HG03159 (cell line): ENCODE data around the gene BID.

ENCODE experiments used
- ATAC-seq: cut with Tn5 transposase; IDR thresholded peaks from one replicate; pipeline ENCODE4 v1.9.1; 2021; ENCODE audit warnings: mild to moderate bottlenecking, moderate library complexity; ENCODE audit not compliant: unreplicated experiment

Gene BID

DNA sequence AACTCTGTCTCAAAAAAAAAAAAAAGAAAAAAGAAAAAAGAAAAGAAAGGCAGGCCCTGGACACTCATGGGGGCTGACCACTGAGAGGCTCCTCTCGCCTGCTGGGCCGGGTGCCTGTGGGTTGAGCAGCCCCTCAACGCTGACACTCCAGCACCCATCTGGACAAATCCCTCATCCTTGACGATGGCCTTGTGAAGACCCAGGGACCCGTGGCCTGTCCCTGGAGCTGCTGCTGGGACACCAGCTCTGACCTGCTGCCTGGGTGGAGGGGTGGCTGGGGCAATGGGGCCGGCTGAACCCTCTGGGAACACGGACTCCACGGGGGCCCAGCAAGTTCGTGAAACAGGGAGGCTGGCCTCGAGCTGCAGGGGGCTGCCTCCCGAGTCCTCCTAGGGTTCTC lies 10.5 kb upstream of the BID start:
- ATAC-seq = no peak

DNA sequence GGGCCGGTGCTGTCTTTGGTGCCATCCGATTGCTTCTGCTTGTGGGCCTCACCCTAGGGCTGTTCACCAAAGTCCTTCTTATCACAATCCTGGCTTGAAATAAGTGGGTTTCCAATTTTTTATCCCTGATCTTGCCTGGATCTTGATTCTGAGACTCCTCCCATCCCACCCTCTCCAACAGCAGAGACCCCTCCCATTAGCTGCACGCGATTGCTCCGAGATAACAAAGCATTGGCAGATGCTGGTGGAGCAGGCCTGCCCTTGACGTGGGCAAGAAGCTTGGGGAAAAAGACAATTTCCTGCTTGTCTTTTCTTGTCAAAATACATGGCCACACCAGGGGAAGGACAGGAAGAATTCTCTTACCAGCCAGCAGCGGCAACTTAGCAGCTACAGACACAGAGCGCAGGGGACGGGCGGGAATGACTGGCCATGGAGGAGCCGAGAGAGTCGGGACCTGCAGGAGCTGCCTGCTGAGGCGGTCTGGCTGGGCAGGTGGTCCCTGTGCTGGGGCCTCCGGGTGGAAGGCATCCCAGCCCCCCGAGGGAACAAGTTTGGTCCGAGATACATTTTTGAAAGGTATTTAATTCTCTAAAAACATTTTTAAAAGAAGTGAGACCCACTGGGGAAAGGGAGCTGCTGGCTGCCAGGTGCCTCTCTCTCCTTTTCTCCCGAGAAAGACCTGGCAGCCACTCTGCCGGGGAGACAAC lies 9.7 kb upstream of the BID start:
- ATAC-seq = no peak

DNA sequence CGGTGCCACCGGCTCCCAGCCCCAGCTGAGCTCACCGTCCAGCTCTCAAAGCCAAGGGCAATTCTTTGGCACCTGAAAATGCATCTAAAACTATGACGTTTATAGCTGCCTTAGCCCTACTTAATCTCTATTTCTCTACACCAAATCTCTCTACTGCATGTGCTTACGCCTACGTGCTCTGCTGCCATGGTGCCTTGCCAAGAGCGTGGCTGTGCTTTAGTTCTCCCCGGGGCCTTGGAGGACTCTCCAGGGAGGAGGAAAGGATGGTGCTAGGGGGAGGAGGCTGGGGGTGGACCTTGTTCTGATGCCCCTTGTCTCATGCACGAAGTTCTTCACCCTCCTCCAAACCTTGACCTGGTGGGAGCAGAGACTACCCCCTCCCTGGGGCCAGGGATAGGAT lies 9.0 kb upstream of the BID start:
- no peak for ATAC-seq

DNA sequence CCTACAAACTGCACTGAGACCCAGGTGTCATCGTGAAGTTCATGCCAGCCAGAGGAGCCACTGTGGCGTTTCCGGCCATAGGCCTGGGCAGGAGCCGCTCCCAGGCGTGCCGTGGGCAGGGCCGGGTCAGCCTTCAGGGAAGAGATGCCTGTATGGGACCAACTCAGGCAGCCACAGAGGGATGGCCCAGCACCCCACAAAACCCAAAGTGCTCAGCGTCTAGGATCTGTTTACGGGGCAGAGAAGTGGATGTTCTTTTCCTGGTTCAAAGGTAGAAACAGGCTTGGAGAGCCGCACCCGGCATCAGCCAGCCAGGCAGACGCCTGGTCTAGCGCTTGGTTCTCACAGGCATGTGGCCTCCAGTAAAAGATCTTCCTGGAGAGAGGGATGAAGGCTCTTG lies 8.4 kb upstream of the BID start:
- no peak for ATAC-seq

DNA sequence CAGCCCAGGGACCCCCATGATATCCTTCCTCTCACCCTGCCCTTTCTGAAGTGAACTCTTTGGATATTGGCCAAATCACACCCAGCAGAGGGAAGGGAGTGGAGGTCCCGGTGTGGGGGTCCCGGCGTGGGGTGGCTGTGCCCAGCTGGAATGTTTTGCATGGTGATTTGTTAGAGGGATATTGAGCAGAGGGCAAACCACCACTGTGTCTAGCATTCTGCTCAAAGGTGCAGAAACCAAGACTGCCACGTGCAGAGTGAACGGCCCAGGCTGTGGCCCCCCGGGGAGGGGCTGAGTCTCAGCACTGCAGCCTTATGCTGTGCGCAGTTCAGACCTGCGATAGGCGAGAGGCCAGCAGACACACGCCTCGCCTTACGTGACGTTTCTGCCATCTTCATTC lies 7.9 kb upstream of the BID start:
- ATAC-seq = no peak

DNA sequence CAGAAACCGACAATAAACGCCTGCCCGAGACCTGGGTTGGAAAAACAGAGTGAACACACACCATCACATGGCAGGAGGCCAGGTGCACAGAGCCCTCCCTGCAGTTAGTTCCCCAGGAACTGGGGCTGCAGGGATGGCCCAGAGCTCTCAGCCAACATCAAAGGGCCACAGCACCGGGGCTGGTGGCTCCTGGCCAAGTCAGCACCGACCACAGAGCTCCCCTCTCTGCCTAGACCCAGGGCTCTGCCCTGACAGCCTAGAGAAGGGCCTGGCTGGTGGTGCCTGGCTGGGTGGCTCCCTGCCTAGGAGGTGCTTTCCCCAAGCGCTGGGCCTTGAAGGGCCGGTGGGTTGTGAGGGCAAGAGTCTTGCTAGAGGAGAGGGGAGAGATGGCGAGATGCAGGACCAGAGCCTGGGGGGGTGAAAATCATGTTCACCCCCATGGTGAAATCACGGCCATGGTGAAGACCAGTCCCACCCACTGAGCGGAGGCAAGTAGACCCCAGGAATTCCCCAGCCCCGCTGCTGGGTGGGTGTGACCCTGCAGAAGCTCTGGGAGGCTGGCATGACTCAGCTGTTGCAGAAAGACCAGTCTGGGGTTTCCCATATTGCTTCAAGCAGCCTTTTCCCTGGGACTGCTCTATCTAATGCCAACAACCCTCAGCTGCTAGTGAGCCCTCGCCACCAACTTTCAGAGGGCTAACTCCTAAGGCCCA lies 7.2 kb upstream of the BID start:
- ATAC-seq = no peak

DNA sequence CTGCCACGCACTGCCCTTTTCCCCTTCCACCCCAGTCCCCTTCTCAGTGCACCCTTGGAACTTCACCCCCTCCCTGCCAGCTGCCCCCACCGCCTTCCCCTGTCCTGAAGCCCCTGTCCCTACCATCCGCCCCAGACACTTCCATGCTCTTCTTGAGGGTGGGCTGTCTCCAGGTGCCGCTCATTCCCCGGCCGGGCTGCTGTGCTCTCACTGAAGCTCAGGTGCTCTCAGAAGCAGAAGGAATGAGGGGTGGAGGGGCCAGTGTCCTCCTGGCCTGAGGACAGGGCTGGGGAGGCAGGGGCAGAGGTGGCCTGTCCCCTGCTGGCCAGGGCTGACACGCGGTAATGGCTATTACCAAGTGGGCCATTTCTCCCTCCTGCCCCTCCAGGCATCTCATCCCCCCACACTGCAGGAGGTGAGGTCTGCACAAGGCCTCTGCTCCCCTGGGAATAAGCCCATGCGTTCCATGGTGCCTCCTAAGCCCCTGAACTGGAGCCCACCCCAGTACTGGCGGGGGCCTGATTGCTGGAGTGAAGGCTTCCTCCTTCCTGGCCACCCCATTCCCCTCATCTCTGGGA lies 6.6 kb upstream of the BID start:
- ATAC-seq = no peak

DNA sequence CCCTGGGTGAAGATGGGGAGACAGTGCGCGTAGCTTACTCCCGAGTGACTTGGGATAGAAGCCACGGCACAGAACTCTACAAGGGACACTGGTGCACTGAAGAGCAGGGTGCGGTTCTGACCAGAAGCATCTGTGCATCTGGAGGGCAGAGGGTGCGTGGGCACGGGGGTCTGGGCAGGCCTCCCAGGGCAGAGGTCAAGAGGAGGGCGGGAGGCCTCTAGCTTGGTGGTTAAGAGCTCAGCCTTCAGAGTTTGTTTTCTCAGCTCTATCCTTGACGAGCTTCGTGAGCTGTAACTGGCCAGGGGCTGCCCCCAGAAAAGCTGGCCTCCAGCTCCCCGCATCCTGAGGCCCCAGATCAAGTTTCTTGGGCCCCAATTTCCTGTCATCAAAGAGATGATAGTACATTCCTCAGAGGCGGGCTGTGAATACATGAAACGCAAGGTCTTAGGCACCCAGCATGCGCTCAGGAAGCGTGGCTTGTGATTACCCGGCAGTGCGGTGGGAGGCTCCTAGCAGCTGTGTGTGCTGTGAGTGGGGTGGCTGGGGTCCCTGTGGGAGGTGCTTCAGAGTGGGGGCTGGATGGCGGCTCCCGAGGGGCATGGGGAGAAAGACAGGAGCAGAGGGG lies 6.0 kb upstream of the BID start:
- ATAC-seq = no peak

DNA sequence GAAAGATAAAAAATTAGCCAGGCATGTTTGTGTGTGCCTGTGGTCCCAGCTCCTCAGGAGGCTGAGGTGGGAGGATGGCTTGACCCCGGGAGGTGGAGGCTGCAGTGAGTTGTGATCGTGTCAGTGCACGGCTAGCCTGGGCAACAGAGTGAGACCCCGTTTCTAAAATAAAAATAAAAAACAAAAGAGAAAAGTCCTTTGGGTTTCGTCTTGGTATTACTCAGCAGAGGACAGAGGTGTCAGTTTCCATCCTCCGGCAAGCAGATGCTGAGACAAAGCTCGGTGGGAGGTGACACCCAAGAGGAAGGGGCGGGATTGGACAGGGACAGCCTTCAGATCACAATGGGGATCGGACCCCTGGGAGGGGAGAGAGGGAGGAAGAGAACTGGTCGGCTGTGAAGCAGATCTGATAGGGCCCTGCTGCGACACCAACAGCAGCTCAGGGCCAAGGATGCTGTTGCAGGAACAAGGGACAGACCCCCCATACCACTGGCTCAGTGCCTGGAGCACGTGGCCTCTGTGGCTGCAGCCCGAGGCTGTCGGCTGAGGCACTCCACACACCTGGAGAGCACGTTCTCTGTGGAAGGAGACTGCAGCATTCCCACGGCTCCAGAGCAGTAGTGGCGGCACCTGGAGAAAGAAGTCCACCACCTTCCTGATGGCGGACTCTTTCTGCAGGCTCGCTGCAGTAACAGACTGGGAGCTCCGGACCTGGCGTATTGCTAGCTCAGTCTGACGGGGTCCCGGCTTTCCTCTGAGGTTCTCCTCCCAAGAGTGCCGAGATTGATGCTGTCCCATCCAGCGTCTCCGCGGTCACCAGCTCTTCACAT lies 5.2 kb upstream of the BID start:
- no peak for ATAC-seq

DNA sequence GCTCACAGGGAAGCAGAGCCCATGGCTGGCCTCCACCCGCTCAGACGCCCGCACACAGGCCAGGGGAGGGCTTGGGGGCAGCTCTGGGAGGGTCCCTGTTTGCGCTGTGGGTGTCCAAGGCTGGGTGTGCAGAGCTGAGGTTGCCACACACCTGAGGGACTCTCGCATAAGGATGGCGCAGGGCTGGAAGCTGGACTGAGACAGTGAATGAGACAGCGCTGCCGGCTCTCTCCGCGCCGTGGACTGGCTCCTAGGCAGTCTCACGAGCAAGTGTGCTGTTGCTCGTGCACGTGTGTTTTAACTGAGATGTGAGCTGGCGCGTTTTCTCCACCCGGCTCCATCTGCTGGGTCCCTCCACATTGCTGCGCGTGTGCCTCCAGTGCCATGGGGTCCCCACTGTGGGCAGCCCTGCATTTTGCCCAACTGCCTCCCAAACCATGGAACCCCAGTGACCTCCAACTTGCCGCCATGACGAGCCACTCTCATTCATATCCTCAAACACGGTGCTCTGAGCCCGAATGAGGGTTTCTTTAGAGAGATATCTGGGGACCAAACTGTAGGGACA lies 4.2 kb upstream of the BID start:
- ATAC-seq = no peak

DNA sequence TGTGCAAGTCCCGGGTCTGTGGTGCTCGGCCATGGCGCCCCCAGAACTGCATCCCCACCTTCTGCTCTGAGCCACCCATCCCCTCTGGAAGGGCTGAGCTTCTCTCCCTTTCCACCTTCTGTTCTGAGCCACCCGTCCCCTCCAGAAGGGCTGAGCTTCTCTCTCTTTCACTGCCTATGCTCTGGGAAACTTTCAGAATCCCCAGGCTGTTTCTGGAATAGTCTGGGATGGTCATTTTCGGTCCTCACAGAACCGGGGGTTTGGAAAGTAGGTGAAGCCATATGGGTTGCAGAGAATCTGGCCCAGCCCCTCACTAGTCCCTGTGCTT lies 3.4 kb upstream of the BID start:
- ATAC-seq = no peak

DNA sequence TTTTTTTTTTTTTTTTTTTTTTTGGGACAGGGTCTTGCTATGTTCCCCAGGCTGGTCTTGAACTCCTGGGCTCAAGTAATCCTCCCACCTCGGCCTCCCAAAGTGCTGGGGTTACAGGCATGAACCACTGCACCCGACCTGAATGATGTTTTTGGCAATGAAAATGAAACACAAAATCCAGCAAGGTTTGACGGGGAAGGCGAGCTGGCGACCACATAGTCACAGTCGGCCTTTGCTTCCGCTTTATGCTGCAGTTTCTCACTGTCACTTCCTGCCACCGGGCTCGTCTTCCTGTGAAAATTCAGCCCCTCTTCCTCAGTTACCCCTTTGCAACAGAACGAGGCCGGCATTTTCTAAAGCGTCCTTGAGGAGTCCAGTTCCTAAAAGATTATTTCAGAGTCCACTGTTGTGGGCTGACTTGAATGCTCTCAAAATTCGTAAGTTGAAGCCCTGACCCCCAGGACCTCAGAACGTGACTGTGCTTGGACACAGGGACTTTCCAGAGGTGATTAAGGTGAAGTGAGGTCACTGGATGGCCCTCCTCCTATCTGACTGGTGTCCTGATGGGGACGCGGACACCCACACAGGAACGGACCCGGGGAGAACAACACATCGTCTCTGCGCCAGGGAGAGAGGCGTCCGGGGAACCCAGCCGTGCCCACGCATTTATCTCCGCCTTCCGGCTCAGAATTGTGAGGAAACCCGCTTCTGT lies 2.9 kb upstream of the BID start:
- ATAC-seq = peak; percentile 33

DNA sequence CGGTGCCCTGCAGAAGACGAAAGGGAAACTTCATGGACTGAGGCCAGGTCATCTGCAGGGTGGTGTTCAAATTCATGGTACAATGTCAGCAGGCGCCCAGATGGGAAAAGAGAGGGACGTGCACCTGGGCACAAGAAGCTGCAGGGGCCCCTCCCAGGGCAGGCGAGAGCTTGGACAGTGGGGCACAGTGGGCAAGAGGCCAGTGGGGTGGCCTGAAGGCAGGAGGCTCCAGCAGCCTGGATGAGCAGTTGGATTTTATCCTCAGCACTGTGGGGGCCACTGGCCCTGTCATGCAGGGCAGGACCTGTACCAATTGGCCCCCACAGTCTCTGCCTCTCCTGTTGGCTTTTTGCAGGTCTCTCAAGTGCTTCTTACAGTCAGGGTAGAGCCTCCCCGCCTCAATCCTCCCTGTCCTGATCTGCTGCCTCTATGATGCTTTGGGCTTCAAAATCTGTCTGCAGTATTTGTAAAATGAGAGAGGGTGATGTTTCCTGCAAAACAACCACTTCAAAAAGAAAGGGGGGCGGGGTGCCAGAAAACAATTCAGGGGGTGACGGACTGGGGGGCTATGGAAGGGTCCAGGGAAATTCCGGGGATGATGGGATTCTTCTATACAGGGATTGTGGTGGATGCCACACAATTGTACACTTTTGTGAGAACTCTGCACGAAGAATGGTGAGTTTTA lies 1.7 kb upstream of the BID start:
- no peak for ATAC-seq

DNA sequence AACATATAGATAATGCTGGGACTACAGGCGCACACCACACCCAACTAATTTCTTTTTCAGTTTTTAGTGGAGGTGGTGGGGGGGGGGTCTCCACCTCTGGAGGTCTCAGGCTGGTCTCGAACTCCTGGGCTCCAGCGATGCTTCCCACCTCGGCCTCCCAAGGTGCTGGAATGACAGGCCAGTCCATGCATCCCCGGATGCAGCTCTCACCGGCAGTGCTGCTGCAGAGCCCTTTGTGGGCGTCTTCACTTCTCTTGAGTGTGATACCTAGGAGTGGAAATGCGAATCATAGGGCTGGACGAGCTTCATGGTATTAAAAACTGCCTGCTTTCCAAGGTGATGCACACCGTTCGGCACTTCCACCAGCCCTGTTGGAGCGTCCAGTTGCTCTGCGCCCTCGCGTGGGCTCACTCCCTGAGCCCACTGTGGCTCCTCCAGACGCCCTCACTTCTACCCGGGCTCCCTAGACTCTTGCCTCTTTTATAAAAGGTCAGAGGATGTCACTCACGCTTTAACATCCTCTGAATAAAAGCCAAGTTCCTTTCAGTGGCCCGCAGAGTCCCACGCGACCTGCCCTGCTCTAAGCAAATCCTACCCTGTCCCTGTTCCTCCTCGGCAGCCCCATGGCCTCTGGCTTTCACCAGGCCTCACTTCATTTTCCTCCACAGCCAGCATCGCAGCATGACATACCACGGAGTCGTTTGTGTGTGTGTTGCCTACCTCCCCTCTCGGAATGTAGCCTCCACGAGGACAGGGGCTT lies 837 bp upstream of the BID start:
- ATAC-seq = no peak

DNA sequence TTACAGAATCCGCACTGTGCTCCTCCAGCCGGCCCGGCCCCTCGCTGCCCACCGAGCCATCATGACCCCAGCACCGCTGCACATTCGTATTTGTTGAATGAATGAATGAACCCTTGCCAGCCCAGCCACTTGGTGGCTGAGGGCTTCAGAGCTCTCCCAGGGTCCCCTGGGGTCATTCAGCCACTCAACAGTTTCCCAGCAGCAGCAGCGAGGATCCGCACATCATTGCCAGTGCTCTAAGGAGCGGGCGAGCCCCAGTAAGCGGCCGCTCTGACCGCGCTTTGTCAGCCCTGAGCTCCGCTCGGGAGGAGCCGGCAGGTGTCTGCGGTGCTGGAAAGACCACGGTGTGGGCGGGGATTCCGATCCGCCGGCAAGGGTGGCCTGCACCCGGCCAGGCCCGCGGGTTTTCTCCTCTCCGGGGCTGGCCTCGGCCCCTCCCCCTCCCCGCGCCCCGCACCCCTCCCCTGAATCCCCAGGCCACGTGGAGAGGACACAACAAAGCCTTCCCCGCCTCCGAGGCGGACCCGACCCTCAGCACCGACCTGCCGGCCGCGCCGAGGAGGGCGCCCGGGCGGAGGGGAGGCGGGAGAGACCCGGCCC lies 563 bp downstream of the BID start:
- no peak for ATAC-seq

DNA sequence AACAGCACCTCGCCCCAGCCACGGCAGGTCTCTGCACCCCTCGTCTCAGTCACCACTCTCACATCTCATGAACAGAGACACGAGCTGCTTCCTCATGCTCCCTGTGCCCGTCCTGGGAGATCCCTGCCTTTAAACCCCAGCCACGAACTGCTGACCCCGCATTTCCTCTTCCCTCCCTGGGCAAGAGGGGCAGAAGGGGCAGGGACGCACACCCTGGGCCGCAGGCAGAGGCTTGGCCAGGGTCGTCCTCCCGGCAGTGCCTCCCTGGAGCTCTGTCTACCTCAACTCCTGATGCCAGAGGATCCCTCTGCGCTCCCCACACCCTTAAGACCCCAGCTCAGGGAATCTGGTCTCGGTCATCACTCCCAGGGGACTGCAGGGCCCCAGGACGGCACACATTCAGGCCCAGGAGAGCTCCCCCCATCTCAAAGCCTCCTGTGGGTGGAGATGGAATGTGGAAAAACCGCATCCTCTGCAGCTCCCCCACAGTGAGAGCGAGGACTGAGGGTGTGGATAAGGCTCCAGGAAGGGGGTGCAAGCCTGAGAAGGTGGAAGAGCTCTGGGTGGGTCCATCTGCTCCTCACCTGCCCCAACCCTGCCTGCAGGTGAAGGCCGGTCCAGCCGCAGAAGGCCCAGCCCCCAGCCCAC lies 1.2 kb downstream of the BID start:
- no peak for ATAC-seq

DNA sequence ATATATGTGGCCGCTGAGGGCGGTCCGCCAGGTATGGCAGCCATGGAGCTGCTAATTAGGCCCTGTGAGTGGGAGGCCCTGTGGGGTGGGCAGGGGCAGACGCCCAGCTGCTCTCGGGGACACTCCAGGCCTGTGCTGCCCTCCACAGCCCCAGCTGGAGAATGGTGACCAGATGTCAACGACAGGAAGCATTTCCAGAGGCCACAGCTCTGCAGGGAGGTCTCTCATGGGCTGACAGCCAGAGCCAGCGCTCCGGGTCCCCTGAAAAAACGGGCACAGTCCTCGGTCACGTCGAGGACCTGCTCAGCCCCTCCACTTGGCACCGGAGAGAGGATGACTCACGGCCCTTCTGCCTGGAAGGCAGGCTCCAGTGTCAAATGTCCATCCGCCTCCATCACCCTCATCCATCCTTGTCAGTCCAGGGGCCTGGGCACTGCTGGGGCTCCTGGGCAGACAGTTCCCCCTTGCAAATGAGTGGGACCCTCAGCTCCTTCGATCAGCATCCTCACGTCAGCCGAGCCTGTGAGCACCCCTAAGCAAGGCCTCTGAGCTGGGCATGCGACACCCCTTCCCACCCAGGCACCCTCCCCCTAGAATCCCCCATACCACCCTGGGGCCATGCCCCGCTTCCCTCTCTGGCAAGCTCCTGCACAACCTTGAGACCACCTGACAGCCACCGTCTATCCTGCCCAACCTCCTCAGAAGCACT lies 1.9 kb downstream of the BID start:
- ATAC-seq = no peak
